Endothelial cell of hepatic sinusoid (primary cell): ENCODE measurements around the gene PRRT1.
"Not testable (repeated sequence)": the region's sequence is repeated elsewhere in the genome, so short reads cannot be mapped to it uniquely, and the experiment has no call there.

Experiments
- in situ Hi-C: cut with HindIII; loops from 2 replicates; pipeline ENCODE4 v1.10.0; 2017; ENCODE audit warnings: low sequenced_read_pairs

Gene PRRT1

GRCh38 chr6:32151863-32152768, at the start of gene PRRT1:
TSS of gene PRRT1 (minus strand) at chr6:32151939. CDS start at chr6:32151827, 112 bp downstream.
- in situ Hi-C loops, result no loop called here

- in situ Hi-C loops, result no loop called here
Measured at GRCh38 chr6:32200711-32201475, 49.2 kb upstream of the PRRT1 start.

DNA sequence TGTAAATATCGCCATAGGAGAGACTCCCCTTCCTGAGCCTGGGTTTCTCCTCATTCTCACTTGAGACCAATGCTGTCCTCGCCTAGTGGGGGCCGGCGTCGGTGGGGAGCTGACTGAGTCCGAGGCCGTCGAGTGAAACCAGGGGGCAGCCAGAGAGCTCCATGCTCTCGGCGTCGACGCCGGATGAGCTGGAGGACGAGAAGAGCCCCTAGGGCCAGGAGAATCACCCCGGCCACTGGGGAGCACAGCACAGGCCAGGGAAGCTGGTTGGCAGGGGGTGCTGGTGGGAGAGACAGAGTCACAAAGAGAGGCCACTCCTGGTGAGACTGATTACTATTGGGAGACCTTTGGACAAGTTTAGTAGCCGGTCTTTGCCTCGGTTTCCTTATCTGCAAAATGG, 47.1 kb upstream of the PRRT1 start:
- in situ Hi-C loops, result no loop called here

- in situ Hi-C loops, result no loop called here
Measured at GRCh38 chr6:32198345-32198696, 46.6 kb upstream of the PRRT1 start.

DNA sequence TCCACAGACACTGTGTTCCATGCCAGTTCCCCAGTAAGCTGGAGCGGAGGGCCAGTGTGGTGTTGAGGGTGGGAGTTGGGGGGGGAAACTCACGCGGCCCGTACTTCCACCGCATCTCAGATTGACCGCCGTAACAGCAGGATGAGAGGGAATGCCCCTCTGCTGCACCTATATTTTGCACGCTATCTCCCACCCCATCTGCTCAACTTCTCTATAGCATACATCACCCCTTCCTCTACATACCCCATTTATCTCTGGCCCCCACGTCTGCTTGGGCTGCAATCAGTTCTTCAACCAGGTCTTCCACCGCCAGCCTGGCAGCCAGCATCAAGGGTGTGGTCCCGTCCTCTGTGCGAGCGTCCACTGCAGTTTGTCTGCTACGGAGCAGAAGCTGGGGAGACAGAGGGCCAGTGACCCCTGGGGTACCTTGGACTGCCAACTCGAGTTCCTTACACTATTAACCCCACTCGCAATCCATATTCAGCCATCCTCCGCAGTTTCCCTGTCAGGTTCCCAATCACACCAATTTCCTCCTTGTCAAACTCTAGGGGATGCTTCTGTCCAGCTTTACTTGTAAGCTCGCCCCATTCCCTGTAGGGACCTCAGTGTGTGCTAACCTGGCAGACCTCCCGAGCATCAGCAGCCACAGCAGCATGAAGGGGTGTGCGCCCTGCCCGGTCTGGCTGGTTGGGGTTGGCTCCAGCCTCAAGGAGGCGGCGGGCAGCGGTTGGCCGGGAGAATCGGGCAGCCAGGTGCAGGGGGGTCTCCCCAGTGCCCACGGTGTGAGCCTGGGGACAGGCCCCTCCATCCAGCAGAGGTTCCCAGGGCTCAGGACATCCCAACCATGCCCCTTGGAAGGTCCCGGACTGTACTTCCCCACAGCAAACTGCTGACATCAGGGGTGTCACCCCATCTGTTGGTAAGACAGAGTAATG, 45.2 kb upstream of the PRRT1 start:
- in situ Hi-C loops, result no loop called here

DNA sequence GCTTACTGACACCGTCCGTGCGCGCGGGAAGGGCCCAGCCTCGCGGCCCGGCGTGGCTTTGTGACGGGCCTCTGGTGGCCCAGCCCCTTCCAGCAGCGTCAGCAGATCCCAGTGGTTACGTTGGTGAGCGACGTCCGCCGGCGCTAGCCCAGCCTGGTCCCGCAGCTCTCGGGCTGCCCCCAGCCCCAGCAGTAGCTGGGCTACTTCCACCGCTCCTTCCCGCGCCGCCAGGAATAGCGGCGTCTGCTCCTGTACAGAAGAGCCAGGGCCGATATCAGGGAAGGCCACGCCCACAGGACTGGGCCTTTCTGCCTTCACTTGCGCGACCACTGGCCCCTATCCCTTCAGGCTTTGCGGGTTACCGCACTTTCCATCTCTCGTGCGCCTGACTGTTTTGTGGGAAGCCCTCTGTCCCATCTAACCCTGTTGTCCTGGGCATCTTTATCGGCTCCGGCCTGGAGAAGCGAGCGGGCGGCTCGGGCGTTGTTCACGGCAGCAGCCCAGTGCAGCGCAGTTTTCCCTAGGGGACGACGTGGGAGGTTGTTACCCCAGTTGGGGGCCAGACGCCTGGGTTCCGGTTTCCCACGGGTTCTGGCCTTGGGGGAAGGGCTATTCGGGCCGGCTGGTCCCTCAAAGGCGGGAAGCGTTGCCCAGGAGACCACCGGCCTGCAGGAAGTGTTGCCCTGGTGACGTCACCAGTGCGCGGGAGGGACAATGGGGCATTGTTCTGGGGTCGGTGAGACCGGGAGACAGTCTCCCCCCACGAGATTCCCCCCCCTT, 44.4 kb upstream of the PRRT1 start:
- in situ Hi-C loops, result no loop called here

DNA sequence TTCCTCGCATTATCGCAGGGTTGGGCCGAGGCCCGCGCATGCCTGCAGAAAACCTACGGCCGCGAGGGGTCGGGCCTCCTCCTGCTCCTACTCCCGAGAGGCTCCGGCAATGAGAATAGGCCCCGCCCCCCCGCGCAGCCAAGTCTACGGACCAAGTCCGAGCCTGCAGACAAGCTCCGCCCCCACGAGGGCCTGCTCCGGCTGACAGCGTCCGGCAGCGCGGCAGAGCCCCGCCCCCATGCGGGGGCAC, 43.8 kb upstream of the PRRT1 start:
- in situ Hi-C loops, result no loop called here

- in situ Hi-C loops, result no loop called here
Measured at GRCh38 chr6:32194825-32195651, 43.3 kb upstream of the PRRT1 start.

- in situ Hi-C loops, result no loop called here
Measured at GRCh38 chr6:32194388-32194787, 42.6 kb upstream of the PRRT1 start.

DNA sequence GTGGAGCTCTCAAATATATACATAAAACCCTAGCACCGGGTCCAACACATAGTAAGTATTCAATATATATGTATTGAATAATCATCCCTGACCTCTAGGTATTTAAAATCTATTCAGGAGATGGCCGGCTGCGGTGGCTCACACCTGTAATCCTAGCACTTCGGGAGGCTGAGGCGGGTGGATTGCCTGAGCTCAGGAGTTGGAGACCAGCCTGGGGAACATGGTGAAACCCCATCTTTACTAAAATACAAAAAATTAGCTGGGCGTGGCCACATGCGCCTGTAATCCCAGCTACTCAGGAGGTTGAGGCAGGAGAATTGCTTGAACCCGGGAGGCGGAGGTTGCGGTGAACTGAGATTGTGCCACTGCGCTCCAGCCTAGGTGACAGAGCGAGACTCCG, 41.4 kb upstream of the PRRT1 start:
- in situ Hi-C loops, result not testable (repeated sequence)

DNA sequence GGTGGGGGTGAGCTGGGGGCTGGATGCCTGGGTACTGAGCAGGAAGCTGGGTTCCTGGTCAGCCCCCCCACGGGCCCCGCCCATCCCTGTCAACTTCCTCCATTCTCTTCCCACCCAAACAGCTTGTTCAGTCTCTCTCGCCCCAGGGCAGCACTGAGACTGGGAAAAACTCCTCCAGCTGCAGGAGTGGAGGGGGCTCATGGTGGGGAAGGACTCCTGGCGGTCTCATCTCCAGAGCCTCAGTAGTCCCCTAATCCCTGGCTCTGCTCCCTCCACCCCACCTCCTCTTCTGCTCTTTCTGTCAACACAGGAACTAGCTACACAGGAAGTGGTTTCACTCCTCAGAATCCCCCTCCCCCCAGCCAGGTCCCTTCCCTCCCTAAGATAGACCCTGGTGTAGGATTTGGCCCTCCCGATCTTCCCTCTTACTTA, 40.9 kb upstream of the PRRT1 start, which contains the start of gene GPSM3:
Gene GPSM3, minus strand, starts transcription at position 36 of the 432 bp plus-strand sequence. CDS start 130 bp downstream, outside the sequence.
- in situ Hi-C loops, result no loop called here

GRCh38 chr6:32191696-32192607, 40.2 kb upstream of the PRRT1 start:
- in situ Hi-C loops, result no loop called here

DNA sequence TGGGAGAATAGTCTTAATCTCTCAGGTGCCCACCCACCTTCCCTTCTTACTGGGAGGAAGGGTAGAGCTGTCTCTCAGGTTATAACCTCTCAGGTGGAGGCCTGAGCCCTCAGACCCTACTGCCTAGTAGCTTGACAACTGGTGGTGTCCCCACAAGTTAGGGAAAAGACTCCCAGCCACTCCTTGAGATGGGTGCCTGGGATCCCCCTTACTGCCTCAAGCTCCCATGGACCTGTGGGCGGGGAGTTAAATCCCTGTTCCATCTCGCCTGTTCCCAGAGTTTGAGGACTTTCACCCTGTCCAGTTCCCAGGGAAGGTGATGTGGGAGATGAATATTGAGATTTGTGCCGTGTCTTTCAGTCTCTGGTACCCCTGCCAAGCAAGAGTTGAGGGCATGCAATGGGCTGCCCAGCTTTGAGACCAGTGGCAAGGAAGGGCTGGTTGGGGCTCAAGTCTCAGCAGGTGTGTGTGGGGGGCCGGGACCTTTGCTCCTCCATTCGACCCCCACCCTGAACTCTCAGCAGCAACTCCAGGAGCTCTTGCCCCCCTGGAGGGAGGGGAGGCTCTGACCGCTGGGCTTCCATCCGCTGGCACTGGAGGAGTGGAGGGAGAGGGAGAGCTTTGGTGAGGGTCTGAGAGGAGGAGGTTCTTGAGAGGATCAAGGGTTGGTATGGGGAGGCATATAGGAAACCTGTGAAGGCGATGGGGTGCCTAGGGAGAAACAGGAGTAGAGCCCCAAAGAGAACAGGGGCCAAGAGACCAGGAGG, 39.4 kb upstream of the PRRT1 start:
- in situ Hi-C loops, result no loop called here

DNA sequence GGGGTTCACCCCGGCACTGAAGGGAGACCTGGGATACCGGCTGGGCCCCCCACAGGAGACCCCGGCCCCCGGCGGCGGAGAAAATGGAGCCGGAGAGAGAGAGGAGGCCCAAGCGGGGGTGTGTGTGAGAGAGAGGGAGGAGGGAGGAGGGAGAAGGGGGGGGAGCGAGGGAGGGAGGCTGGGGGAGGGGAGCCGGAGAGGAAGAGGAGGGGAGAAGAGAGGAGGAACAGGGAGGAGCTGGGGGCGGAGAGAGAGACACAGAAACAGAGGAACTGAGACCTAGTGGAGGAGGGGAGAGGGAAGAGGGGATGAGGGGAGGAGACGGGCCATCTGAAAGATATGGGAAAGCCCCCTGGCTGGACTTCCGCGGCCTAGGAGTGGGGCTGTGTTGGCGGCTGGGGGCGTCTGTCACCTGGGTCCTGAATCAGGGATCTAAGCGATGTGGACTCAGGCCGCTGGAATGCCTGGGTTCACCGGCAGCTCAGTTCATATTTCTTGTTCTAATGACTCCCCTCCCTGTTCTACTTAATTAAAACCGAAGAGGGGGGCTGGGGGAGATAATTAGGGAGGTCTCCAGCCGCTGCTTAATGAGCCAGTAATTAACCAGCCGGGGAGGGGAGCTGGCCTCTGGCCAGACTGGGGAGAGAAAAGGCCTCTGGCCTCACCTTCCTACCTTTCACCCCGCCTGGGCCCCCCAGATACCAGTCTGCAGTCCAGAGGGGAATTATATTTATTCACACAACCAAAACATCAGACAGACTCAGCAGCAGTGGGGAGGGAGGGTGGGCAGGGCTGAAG, 38.5 kb upstream of the PRRT1 start, which contains the start of gene PBX2:
Gene PBX2, minus strand, starts transcription at position 149 of the 798 bp plus-strand sequence. CDS start 287 bp downstream, outside the sequence.
- in situ Hi-C loops, result no loop called here

- in situ Hi-C loops, result loop anchor here (10.0 kb wide), 1 partner anchor 75 kb away; no protein-coding TSS in a partner anchor
Measured at GRCh38 chr6:32189742-32190053, 38.0 kb upstream of the PRRT1 start.

DNA sequence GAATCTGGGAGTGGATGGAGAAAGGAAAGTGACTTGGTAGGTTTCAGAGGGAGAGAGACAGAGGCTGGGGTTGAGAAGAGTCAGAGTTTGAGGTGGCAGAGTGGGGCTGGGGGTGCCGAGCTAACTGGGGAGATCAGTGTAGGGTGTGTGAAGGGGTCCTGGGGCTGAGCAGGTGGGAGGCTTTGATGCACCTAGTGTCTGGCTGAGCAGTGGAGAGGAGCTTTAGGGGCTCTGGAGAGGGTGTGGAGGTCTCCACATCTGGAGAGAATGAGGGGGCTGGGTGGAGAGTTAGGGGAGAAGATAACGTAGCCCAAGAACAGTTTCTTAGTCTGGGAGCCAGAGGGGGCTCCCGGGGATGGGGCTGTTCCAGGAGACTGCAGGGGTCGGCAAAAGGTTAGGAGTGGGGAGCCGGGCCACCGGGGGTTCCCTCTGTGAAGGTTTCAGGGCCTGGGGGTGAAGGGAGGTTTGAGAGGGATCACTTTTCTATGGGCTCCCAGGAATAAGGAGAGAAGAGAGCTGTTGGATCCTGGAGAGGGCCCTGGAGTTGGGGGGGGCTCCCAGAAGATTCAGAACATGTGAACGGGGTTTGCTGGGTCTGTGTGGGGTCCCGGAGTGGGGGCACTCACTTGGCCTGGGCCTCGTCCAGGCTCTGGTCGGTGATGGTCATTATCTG, 37.5 kb upstream of the PRRT1 start:
- in situ Hi-C loops, result loop anchor here (10.0 kb wide), 1 partner anchor 74 kb away; no protein-coding TSS in a partner anchor
